ENCODE results near the gene FBXL5.

Gene FBXL5

DNA sequence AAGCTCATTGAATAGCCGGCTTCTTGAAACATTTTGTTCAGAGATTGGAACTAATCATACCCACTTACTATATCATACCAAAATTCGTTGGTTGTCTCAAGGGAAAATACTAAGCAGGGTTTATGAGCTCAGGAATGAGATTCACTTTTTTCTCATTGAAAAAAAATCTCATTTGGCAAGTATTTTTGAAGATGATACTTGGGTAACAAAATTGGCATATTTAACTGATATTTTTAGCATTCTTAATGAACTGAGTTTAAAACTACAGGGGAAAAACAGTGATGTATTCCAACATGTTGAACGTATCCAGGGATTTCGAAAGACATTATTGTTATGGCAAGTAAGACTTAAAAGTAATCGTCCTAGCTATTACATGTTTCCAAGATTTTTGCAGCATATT is 32.9 kb upstream of the FBXL5 start:
- no peak for DNase-seq (ENCODE audit: low read depth)
- no peak overlapping the region for H3K4me3 ChIP-seq (ENCODE audit: low read depth, low read length)
- TF ChIP-seq, protein P1, sequence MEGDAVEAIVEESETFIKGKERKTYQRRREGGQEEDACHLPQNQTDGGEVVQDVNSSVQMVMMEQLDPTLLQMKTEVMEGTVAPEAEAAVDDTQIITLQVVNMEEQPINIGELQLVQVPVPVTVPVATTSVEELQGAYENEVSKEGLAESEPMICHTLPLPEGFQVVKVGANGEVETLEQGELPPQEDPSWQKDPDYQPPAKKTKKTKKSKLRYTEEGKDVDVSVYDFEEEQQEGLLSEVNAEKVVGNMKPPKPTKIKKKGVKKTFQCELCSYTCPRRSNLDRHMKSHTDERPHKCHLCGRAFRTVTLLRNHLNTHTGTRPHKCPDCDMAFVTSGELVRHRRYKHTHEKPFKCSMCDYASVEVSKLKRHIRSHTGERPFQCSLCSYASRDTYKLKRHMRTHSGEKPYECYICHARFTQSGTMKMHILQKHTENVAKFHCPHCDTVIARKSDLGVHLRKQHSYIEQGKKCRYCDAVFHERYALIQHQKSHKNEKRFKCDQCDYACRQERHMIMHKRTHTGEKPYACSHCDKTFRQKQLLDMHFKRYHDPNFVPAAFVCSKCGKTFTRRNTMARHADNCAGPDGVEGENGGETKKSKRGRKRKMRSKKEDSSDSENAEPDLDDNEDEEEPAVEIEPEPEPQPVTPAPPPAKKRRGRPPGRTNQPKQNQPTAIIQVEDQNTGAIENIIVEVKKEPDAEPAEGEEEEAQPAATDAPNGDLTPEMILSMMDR (IDR thresholded peaks at IDR 0.05; ENCODE audit: insufficient read depth, low read depth, low read length, missing control alignments): no peak

GRCh38 chr4:15684498-15684897 is 29.3 kb upstream of the FBXL5 start:
- H3K4me3 ChIP-seq (ENCODE audit: low read depth, low read length): no peak overlapping the region
- TF ChIP-seq, protein P1 (IDR thresholded peaks at IDR 0.05; ENCODE audit: insufficient read depth, low read depth, low read length, missing control alignments): no peak
- no peak for DNase-seq (ENCODE audit: low read depth)

- H3K4me3 ChIP-seq (ENCODE audit: low read depth, low read length): no peak overlapping the region; the same call in 1 of the 2 replicates
- TF ChIP-seq, protein P1 (IDR thresholded peaks at IDR 0.05; ENCODE audit: insufficient read depth, low read depth, low read length, missing control alignments): no peak
- no peak for DNase-seq (ENCODE audit: low read depth)
These were observed 28.0 kb upstream of the FBXL5 start for GRCh38 chr4:15683143-15683495.

GRCh38 chr4:15682242-15683142 is 27.3 kb upstream of the FBXL5 start:
- H3K4me3 ChIP-seq (ENCODE audit: low read depth, low read length): peak overlapping the region; percentile 89
- TF ChIP-seq, protein P1 (IDR thresholded peaks at IDR 0.05; ENCODE audit: insufficient read depth, low read depth, low read length, missing control alignments): no peak
- peak; percentile 10 for DNase-seq (ENCODE audit: low read depth)

DNA sequence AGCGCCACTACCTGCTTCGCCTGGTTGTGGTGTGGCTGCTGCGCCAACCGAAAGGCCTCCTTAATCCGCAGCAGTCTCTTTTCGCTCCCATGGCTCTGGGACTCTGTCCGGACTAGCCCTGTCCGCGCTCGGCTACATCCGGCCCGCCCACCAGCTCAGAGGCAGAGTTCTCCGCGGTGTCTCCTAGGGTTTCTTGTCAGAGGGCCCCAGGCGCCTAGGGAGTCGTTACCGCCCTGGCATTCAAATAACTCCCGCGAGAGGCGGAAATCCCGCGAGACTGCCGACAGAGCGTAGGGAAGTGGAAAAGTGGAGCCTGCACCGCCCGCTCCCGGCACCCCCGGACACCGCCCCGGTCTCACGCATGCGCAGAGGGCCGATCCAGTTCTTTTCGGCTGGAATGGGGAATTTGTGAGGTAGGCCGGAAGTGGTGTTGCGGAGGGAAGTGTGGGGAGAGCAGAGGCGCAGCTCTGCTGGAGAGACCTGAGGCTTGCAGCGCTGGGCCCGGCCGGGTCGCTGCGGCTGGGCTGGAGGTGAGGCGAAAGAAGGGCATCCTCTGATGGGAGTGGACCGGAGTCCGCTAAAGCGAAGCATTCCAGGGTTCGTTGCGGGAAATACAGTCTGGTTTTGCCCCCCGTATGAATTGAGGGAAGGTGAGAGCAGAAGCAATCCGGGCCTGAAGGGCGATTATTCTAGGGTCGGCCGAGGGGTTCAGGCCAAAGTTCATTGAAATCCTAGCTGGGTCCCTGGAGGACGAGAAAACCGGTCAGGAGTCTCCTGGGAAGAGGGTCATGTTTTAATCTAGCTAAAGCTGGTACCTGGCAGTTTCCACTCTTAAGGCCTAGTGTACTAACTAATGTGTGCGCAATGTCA is 26.4 kb upstream of the FBXL5 start, which contains the start of gene FAM200B:
TSS of gene FAM200B (plus strand) at position 456 of the 870 bp plus-strand sequence. CDS start 5,151 bp downstream, outside the sequence.
- TF ChIP-seq, protein P1 (IDR thresholded peaks at IDR 0.05; ENCODE audit: insufficient read depth, low read depth, low read length, missing control alignments): no peak
- peak within 1 kb of the TSS; percentile 89 for H3K4me3 ChIP-seq (ENCODE audit: low read depth, low read length)
- peak; percentile 98 for DNase-seq (ENCODE audit: low read depth)

GRCh38 chr4:15681067-15681371 is 25.9 kb upstream of the FBXL5 start:
- TF ChIP-seq, protein P1 (IDR thresholded peaks at IDR 0.05; ENCODE audit: insufficient read depth, low read depth, low read length, missing control alignments): no peak
- H3K4me3 ChIP-seq (ENCODE audit: low read depth, low read length): peak overlapping the region; percentile 89
- DNase-seq (ENCODE audit: low read depth): no peak
